ELR (cell line): ENCODE data around the gene MOB3A.
"Not testable (repeated sequence)": the region's sequence is repeated elsewhere in the genome, so short reads cannot be mapped to it uniquely, and the experiment has no call there.

Experiments
- DNase-seq: peaks from one replicate; pipeline ENCODE4 v3.0.0-alpha.2; 2015; ENCODE audit warnings: low read depth

The MOB3A gene

DNA sequence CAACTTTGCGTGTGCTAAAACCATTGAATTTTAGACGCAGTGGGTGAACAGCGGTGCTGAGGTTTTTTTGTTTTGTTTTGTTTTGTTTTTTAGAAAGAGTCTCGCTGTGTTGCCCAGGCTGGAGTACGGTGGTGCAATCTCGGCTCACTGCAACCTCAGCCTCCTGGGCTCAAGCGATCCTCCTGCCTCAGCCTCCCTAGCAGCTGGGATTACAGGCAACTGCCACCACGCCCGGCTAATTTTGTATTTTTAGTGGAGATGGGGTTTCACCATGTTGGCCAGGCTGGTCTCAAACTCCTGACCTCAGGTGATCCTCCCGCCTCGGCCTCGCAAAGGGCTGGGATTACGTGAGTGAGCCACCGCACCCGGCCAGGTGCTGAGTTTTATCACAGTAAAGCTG lies 61.9 kb downstream of the MOB3A start:
- DNase-seq, result not testable (repeated sequence)

DNA sequence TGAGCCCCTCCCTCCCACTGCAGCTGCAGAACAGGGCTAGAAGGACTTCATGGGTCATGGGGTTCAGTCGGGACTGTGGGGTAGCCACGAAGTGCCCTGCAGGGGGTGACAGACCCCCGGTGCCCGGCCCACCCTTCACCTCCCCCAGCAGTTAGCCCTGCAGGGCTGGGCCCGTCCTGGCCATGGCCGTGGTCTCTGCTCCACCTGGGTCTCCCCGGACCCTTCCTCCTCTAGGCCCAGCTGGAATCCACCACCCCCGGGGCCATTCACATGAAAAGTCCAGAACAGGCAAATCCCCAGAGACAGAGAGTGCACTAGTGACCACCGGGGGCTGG lies 62.3 kb downstream of the MOB3A start:
- DNase-seq, result no peak

GRCh38 chr19:2033115-2033824 lies 62.9 kb downstream of the MOB3A start:
- no peak for DNase-seq

GRCh38 chr19:2032296-2032941 lies 63.7 kb downstream of the MOB3A start:
- DNase-seq, result peak; percentile 78

GRCh38 chr19:2027361-2027760 lies 68.8 kb downstream of the MOB3A start:
- DNase-seq, result peak; percentile 50

DNA sequence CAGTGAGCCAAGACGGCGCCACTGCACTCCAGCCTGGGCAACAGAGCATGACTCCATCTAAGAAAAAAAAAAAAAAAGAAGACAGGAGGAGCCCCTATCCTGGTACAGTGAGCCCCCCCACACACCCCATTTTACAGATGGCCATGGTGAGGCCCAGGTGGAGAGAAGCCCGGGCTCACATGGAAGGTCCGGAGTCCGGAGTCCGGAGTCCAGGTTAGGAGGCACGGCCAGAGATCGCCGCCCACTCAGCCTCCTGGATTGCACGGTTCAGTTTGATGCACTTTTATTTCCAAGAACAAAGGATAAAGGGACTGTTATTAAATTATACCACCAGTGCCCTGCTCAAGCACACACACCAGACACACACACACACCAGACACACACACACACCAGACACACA lies 69.4 kb downstream of the MOB3A start:
- no peak for DNase-seq

- DNase-seq, result no peak
These were observed 73.8 kb downstream of the MOB3A start for GRCh38 chr19:2022289-2022688.

- no peak for DNase-seq
These were observed 74.5 kb downstream of the MOB3A start for GRCh38 chr19:2021453-2022140.
